Activated CD8-positive, alpha-beta memory T cell treated with anti-CD3 and anti-CD28 coated beads, Interleukin-2, amount 10 ng/mL, durations not matched to agents 7 days and 5 days (primary cell): ENCODE data around the gene GRID2. TPM values are rescaled to one million over a fixed set of nuclear protein-coding genes. Genes with fewer than 3 reads are reported as not detected.

ENCODE experiments used
- ATAC-seq: fragments of 150-1000 bp; cut with Tn5 transposase; one replicate; pipeline ENCODE4 v1.10.0; 2021; ENCODE audit warnings: moderate library complexity
- CTCF ChIA-PET: fragments of 350-600 bp; sonication (Branson Sonifier 250); formaldehyde crosslinking; loops from one replicate; lab custom pipeline; 2021; ENCODE audit warnings: antibody characterized with exemption; lab: Charles Lee
- DNase-seq: peaks from one replicate; pipeline ENCODE4 v3.0.0-alpha.2; 2020
- H3K27ac Mint-ChIP-seq: one replicate; pipeline ENCODE4 v1.8.0; 2021; ENCODE audit warnings: mild to moderate bottlenecking, mixed read lengths
- H3K27me3 Mint-ChIP-seq: one replicate; pipeline ENCODE4 v1.8.0; 2021; ENCODE audit warnings: mixed read lengths
- H3K36me3 Mint-ChIP-seq: one replicate; pipeline ENCODE4 v1.8.0; 2021; ENCODE audit warnings: mild to moderate bottlenecking, mixed read lengths
- H3K4me1 Mint-ChIP-seq: one replicate; pipeline ENCODE4 v1.8.0; 2021; ENCODE audit warnings: mixed read lengths
- H3K4me3 Mint-ChIP-seq: one replicate; pipeline ENCODE4 v1.8.0; 2021; ENCODE audit warnings: mild to moderate bottlenecking, moderate library complexity, mixed read lengths
- H3K9me3 Mint-ChIP-seq: one replicate; pipeline ENCODE4 v1.8.0; 2022; ENCODE audit warnings: low read depth, mixed read lengths
- total RNA-seq, 2 experiments: library from RNA; stranded (reverse); gene quantifications; one replicate each; pipeline ENCODE4 v1.2.3, GENCODE V29; 2021

GRID2 gene
- total RNA-seq, 2 experiments from 2014 or later = not detected

DNA sequence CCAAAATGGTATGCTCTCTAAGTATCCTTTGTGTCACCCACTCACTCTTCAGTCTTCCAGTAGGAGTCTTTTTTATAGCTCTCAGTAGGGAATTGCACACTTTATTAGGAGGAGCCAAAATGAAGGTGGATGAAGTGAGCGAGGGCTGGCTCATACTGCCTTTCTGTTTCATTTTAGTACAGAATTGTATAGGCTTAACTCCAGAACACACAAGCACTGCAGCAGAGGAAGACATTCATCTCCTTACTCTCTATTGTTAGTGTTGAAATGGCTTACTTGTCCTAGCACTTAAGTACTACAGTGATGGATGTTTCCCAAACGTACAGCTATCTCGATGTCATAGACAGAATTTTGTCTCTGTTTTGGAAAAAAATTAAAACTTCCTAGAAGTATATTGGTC lies 1197.5 kb downstream of the GRID2 start:
- CTCF ChIA-PET = no interaction called here
- Mint-ChIP-seq H3K27ac (no peak overlapping the region), H3K27me3 (no peaks in the 10 kb centered on the region), H3K9me3 (peaks cover 10% of the 10 kb centered on the region), H3K36me3 (no peaks in the 10 kb centered on the region), H3K4me3 (no peak overlapping the region), H3K4me1 (no peaks in the 10 kb centered on the region)
- ATAC-seq = no peak
- no peak for DNase-seq

DNA sequence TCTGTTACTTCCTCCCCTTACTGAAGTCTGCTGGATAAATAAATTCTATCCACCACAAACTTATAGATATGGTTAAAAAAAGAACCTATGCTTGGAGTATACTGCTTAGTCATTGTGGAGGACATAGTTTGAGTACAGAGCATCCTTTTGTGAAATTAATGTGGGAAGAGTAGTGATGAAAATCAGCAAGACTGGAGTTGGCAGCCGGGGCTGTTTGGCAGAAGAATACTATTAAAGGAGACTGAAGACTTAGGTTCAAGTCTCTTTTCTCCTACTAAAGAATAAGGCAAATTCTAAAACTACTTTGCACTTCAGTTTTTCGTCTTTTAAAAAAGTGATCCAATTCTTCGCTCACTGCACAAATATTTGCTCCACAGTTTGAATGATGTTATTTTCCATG lies 1198.2 kb downstream of the GRID2 start:
- Mint-ChIP-seq H3K27ac (no peak overlapping the region), H3K4me1 (no peaks in the 10 kb centered on the region), H3K36me3 (no peaks in the 10 kb centered on the region), H3K4me3 (no peak overlapping the region), H3K27me3 (no peaks in the 10 kb centered on the region), H3K9me3 (peaks cover 10% of the 10 kb centered on the region)
- ATAC-seq (no peak), DNase-seq (no peak)
- CTCF ChIA-PET = no interaction called here

DNA sequence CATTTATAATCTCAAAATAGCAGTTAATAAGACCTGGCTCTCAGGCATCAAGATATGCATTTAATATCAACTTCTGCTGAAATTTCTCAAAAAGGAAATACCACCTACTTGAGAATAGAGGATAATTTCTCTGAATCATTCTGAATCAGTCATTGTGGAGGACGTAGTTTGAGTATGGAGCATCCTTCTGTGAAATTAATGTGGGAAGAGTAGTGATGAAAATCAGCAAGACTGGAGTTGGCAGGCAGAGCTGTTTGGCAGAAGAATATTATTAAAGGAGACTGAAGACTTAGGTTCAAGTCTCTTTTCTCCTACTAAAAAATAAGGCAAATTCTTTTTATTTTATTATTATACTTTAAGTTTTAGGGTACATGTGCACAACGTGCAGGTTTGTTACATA lies 1199.2 kb downstream of the GRID2 start:
- no peak overlapping the region for H3K4me3 Mint-ChIP-seq
- CTCF ChIA-PET = no interaction called here
- ATAC-seq (no peak), DNase-seq (no peak)
- H3K4me1 Mint-ChIP-seq = no peaks in the 10 kb centered on the region
- H3K27ac Mint-ChIP-seq = no peak overlapping the region
- H3K27me3 Mint-ChIP-seq = no peaks in the 10 kb centered on the region
- H3K36me3 Mint-ChIP-seq = no peaks in the 10 kb centered on the region
- peaks cover 17% of the 10 kb centered on the region for H3K9me3 Mint-ChIP-seq

DNA sequence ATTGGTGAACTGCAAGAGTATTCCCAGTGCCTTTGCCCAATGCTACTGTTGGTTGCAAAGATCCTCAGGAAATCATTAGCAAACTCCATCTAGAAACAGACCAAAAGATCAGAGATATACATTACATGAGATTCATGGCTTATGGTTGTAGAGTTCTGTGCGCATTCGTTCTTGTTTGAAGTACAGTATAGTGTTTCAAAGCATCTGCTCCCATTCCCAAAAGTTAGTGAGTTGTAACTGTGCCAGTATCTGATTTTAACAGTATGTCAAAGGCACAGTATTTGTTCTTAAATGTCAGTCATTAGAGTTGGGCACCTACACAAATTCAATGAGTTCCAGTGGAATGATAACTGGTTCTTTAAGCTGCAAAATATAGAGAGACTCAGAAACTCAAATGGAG lies 1210.1 kb downstream of the GRID2 start:
- CTCF ChIA-PET = no interaction called here
- Mint-ChIP-seq H3K27me3 (no peaks in the 10 kb centered on the region), H3K4me3 (no peak overlapping the region), H3K27ac (no peak overlapping the region), H3K9me3 (peaks cover 7% of the 10 kb centered on the region), H3K36me3 (no peaks in the 10 kb centered on the region), H3K4me1 (no peaks in the 10 kb centered on the region)
- DNase-seq (no peak), ATAC-seq (no peak)

DNA sequence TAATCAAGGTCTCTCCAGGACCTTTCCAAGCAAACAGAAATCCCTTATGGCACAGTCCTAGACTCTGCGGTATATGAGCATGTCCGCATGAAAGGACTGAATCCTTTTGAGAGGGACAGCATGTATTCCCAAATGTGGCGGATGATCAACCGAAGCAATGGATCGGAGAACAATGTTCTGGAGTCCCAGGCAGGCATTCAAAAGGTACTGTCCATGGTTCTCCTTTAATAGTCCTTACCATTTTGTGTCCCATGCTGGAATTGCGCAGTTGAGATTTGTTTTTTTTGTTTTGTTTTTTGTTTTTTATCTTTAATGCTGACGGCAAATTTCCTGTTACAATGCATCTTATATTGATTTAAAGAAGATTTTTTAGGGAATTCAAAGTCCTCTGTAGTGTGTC lies 1211.4 kb downstream of the GRID2 start:
- peaks cover 5% of the 10 kb centered on the region for H3K9me3 Mint-ChIP-seq
- no peak overlapping the region for H3K27ac Mint-ChIP-seq
- H3K36me3 Mint-ChIP-seq = no peaks in the 10 kb centered on the region
- H3K4me3 Mint-ChIP-seq = no peak overlapping the region
- CTCF ChIA-PET = no interaction called here
- H3K4me1 Mint-ChIP-seq = no peaks in the 10 kb centered on the region
- ATAC-seq = no peak
- no peak for DNase-seq
- H3K27me3 Mint-ChIP-seq = no peaks in the 10 kb centered on the region

DNA sequence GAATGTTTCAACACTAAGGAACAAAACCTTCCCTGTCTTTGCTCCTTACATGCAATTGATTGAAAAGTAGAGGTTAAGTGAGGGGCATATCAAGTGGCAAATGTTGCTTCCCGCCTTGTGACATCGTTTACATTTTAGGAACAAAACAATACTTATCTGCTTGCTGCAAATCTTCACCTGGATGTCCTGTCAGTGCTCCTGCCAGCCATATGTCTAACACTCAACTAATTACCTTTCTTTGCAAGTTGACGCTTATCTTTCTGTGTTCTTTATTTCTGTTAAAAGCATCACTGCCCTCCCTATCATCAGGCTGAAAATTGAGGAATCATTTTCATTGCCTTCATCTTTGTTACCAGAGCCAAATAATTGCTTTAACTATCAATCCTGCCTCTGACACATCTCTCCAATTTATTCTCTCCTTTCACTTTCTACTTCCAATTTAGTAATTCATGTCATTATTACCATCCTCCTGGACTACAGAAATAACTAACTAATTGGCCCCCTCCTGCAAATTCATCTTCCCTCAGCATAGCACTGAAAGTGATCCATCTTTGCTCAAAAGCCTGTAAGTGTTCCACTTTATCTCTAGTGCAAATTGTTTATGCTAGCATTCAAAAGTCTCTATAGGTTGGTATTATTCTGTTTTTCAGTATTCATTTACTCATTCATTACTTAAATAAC lies 1226.1 kb downstream of the GRID2 start:
- ATAC-seq = no peak
- no peaks in the 10 kb centered on the region for H3K9me3 Mint-ChIP-seq
- H3K27ac Mint-ChIP-seq = no peak overlapping the region
- no peak overlapping the region for H3K4me3 Mint-ChIP-seq
- DNase-seq = no peak
- no peaks in the 10 kb centered on the region for H3K36me3 Mint-ChIP-seq
- CTCF ChIA-PET = no interaction called here
- no peaks in the 10 kb centered on the region for H3K4me1 Mint-ChIP-seq
- no peaks in the 10 kb centered on the region for H3K27me3 Mint-ChIP-seq

DNA sequence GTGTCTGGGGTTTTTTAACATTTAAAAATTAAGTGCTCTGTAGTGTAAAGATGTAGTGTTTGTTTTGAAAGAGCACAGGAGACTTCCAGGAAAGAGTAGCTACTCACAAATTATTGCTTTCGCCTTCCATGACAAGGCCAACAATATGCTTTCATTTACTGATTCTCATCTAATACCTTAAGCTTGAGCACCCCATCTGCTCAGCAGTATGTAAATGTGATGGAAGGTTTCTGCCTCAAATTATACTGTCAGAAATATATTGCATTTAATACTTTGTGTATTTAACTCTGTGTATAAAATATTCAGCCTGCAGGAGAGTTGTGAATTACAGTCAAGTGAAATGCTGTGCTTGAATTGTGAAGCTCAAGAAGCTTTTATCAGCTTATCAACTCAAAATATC lies 1228.5 kb downstream of the GRID2 start:
- ATAC-seq (no peak), DNase-seq (no peak)
- Mint-ChIP-seq H3K4me3 (no peak overlapping the region), H3K9me3 (no peaks in the 10 kb centered on the region), H3K4me1 (no peaks in the 10 kb centered on the region), H3K27ac (no peak overlapping the region), H3K27me3 (no peaks in the 10 kb centered on the region), H3K36me3 (no peaks in the 10 kb centered on the region)
- CTCF ChIA-PET = no interaction called here

DNA sequence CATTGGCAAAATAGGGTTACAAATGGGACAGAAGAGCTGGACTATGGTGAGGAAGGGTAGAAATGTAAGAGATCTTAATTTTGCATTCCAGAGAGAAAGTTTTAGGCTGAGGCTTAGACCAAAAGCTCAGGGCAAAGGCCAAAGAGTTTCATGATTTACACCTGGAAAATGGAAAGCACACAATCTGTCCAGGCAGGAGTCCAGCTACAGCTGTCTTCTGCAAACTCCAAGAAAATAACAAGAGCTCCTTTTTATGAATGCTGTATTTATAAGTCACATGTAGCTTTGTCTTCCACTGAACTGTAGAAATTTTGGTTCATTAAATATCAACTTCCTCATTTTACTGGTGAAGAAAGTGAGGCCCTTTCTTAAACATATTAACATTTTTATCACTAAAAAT lies 1236.8 kb downstream of the GRID2 start:
- H3K27me3 Mint-ChIP-seq = no peaks in the 10 kb centered on the region
- no peaks in the 10 kb centered on the region for H3K9me3 Mint-ChIP-seq
- DNase-seq (no peak), ATAC-seq (no peak)
- H3K36me3 Mint-ChIP-seq = no peaks in the 10 kb centered on the region
- no peaks in the 10 kb centered on the region for H3K4me1 Mint-ChIP-seq
- no peak overlapping the region for H3K27ac Mint-ChIP-seq
- no peak overlapping the region for H3K4me3 Mint-ChIP-seq
- CTCF ChIA-PET = no interaction called here

DNA sequence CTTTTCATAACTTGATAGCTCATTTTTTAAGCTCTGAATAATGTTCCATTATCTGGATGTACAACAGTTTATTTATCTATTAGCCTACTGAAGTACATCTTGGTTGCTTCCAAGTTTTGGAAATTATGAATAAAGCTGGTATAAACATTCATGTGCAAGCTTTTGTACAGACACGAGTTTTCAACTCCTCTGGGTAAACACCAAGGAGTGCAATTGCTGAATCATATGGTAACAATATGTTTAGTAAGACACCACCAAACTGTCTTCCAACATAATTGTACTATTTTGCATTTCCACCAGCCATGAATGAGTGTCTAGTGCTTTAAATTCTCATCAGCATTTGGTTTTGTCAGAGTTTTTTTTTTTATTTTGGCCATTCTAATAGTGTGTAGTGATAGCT lies 1258.1 kb downstream of the GRID2 start:
- Mint-ChIP-seq H3K27ac (no peak overlapping the region), H3K9me3 (peaks cover 7% of the 10 kb centered on the region), H3K27me3 (no peaks in the 10 kb centered on the region), H3K4me3 (no peak overlapping the region), H3K4me1 (no peaks in the 10 kb centered on the region), H3K36me3 (no peaks in the 10 kb centered on the region)
- no peak for ATAC-seq
- no peak for DNase-seq
- CTCF ChIA-PET = no interaction called here

DNA sequence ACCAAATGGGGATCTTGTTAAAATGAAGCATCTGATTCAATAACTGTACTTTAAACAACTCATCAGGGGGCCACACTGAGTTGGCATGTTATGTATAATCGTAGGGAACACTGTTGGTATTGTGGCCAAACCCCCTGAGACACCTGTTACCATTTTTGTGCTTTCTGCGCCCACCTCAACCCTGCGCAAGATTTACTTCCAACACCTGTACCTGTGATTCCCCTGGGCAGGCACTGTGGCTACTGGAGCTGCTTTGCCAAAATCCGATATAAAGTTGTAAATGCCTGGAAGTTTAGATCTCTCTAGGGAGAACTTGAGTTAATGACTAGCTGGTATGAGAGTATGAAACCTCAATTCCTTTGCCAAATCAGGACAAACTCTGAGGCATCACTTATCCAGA lies 1265.0 kb downstream of the GRID2 start:
- no peaks in the 10 kb centered on the region for H3K4me1 Mint-ChIP-seq
- no peaks in the 10 kb centered on the region for H3K27me3 Mint-ChIP-seq
- H3K36me3 Mint-ChIP-seq = no peaks in the 10 kb centered on the region
- CTCF ChIA-PET = no interaction called here
- H3K27ac Mint-ChIP-seq = no peak overlapping the region
- peaks cover 8% of the 10 kb centered on the region for H3K9me3 Mint-ChIP-seq
- ATAC-seq = no peak
- no peak overlapping the region for H3K4me3 Mint-ChIP-seq
- no peak for DNase-seq

DNA sequence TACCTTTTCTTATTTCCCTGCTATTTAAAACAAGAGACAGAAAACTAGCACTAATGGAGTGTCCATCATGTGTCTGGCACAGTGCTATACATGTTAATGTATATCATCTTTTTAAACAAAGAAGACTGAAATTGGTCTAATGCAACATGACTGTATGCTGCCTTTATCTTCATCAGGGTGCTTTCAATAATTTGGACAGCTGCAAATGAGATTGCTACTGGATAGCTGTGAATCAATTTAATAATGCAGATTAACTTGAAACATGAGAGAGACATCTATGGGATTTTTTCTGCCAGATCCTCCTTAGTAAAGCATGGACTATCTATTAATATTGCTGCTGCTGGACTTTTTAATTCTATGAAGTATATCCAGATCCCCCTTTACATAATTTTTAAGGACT lies 1269.5 kb downstream of the GRID2 start:
- Mint-ChIP-seq H3K27ac (no peak overlapping the region), H3K4me3 (no peak overlapping the region), H3K36me3 (no peaks in the 10 kb centered on the region), H3K9me3 (peaks cover 3% of the 10 kb centered on the region), H3K27me3 (no peaks in the 10 kb centered on the region), H3K4me1 (no peaks in the 10 kb centered on the region)
- CTCF ChIA-PET = no interaction called here
- ATAC-seq (no peak), DNase-seq (no peak)

DNA sequence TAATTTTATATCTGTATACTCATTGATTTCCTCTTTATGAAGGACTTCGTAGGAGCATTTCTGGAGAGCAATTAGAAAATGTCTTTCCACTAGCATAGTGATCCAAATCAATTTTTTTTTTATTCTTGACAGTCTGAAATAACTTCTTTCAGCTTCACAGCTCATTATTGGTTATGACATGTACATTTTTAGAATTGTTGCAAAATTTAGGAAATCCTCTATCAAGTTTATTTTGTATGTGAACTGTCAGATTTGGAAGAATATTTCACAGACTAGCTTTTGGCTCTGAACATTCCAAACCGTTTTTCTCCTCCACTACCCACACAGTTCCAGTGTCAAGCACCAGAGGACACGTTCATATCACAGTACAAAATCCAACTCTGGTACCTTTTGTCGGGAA lies 1275.2 kb downstream of the GRID2 start:
- H3K9me3 Mint-ChIP-seq = peaks cover 3% of the 10 kb centered on the region
- ATAC-seq (no peak), DNase-seq (no peak)
- H3K36me3 Mint-ChIP-seq = no peaks in the 10 kb centered on the region
- H3K27me3 Mint-ChIP-seq = no peaks in the 10 kb centered on the region
- CTCF ChIA-PET = no interaction called here
- H3K27ac Mint-ChIP-seq = no peak overlapping the region
- no peaks in the 10 kb centered on the region for H3K4me1 Mint-ChIP-seq
- H3K4me3 Mint-ChIP-seq = no peak overlapping the region

DNA sequence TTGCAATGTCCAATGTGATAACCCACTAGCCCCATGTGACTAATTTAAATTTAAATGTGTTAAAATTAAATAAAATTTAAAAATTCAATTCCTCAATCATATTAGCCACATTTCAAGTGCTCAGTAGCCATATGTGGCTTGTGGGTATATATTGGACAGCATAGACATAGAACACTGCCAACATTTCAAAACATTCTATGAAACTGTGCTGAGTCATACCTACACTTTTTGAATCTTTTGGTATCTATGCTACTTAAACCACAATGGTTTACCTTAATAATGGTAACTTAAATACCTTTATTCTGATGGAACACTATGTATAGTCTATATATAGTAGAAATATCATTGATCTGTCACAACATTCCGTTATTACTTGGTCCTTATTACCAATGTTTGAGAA lies 1301.4 kb downstream of the GRID2 start:
- Mint-ChIP-seq H3K27me3 (no peaks in the 10 kb centered on the region), H3K9me3 (peaks cover 6% of the 10 kb centered on the region), H3K4me3 (no peak overlapping the region), H3K27ac (no peak overlapping the region), H3K36me3 (no peaks in the 10 kb centered on the region), H3K4me1 (no peaks in the 10 kb centered on the region)
- DNase-seq = no peak
- no peak for ATAC-seq
- CTCF ChIA-PET = no interaction called here

DNA sequence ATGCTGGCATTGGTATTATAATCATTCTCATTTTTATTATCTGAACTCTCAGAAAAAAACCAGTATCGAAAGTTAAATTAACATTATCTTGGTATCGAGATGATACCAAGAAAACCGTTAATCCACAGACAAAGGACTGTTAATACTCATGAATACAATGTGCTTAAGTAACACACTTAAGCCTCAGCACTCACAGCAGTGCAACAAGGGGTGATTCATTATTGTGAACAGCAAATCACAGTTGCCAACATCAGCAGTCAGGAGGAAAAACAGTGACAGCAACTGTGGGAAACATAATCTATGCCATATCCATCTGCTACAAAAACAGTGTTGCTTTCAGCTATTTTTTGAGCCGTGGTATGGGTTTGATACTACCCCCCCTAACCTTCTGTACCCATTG lies 1313.8 kb downstream of the GRID2 start:
- no peaks in the 10 kb centered on the region for H3K9me3 Mint-ChIP-seq
- H3K36me3 Mint-ChIP-seq = no peaks in the 10 kb centered on the region
- H3K4me1 Mint-ChIP-seq = no peaks in the 10 kb centered on the region
- ATAC-seq (no peak), DNase-seq (no peak)
- CTCF ChIA-PET = no interaction called here
- no peak overlapping the region for H3K4me3 Mint-ChIP-seq
- no peak overlapping the region for H3K27ac Mint-ChIP-seq
- no peaks in the 10 kb centered on the region for H3K27me3 Mint-ChIP-seq

DNA sequence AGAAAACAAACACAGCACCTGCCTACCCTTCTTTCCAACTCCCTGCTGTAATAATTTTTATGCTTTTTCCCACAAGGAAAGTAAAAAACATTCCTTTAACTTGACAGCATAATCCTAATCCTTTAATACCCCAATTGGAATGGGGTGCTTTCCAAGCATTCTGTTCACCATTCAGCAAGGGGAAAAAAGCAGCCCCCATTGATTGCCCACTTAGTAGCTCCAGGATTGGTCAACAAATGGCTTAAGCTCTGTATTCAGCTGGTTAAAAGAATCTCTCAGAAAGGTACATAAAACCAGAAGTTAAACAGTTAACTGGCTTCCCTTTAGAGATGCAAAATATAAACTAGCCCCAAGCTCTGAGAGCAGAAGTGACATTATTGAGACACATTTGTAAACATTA lies 1330.0 kb downstream of the GRID2 start:
- DNase-seq = no peak
- CTCF ChIA-PET = no interaction called here
- peaks cover 5% of the 10 kb centered on the region for H3K9me3 Mint-ChIP-seq
- H3K27me3 Mint-ChIP-seq = no peaks in the 10 kb centered on the region
- no peak overlapping the region for H3K27ac Mint-ChIP-seq
- no peak overlapping the region for H3K4me3 Mint-ChIP-seq
- H3K4me1 Mint-ChIP-seq = no peaks in the 10 kb centered on the region
- ATAC-seq = no peak
- H3K36me3 Mint-ChIP-seq = no peaks in the 10 kb centered on the region
